ENCODE measurements around the gene RNF223.

The RNF223 gene

GRCh38 chr1:1031659-1032235, 42.4 kb downstream of the RNF223 start:
- no peak for DNase-seq

- peak in 18 of 56 donors; percentile 17 to 73 (median 34) for DNase-seq
Observed at GRCh38 chr1:1030867-1031658, 43.0 kb downstream of the RNF223 start.

- no peak for DNase-seq
Observed at GRCh38 chr1:1027791-1028190, 46.3 kb downstream of the RNF223 start.

GRCh38 chr1:1026599-1027413, 47.3 kb downstream of the RNF223 start:
- DNase-seq = no peak

GRCh38 chr1:1025730-1026129, 48.4 kb downstream of the RNF223 start:
- no peak for DNase-seq

- DNase-seq = peak in 29 of 56 donors; percentile 12 to 73 (median 49)
Observed at GRCh38 chr1:1024771-1025699, 49.1 kb downstream of the RNF223 start.

GRCh38 chr1:1024149-1024770, 49.8 kb downstream of the RNF223 start:
- no peak for DNase-seq

DNA sequence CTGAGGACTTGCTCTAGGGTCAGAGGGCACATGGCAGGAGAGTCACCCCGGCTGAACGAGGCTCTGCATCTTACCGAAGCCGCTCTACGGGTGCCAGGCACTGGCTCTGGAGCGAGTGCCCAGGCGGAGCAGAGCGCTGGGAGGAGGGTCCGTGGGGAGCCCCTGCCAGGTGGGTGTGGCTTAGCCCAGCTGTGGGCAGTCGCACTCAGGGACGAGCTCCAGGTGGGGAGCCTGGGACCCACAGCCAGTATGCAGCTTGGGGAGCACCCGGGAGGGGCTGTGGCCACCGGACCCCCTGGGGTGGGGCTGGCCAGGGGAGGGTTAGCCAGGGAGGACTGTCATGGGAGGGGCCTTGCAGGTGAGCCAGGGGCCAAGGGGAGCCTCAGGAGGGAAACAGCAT, 50.4 kb downstream of the RNF223 start:
- DNase-seq = peak in 2 of 56 donors; percentile 25 to 44

DNA sequence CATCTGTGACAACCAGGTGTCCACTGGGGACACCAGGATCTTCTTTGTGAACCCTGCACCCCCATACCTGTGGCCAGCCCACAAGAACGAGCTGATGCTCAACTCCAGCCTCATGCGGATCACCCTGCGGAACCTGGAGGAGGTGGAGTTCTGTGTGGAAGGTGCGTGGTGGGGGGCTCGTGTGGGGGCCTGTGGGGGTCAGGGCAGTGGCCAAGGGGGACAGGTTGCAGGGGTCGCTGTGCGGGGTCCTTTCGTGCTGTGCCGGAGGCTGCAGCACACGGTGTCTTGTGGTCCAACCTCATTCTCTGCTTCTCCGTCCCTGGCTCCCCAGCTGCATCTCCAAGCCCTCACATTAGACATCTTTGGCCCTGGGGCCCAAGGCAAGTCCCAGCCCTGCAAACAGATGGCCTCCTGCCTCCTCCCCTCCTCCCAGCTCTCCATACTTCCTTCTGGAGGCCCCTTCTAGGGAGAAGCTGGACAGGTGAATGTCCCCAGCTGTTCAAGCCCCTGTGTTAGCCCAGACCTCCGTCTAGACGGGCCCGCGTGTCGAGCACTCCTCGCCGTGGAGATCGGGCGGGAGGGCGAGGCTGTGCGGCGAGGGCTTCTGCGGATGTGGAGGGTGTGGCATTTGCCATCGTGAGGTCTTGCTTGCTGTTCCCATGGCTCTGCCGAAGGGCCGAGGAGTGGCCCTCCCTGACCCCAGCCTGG, 51.6 kb downstream of the RNF223 start:
- DNase-seq = no peak

GRCh38 chr1:1021920-1022259, 52.2 kb downstream of the RNF223 start:
- no peak for DNase-seq

DNA sequence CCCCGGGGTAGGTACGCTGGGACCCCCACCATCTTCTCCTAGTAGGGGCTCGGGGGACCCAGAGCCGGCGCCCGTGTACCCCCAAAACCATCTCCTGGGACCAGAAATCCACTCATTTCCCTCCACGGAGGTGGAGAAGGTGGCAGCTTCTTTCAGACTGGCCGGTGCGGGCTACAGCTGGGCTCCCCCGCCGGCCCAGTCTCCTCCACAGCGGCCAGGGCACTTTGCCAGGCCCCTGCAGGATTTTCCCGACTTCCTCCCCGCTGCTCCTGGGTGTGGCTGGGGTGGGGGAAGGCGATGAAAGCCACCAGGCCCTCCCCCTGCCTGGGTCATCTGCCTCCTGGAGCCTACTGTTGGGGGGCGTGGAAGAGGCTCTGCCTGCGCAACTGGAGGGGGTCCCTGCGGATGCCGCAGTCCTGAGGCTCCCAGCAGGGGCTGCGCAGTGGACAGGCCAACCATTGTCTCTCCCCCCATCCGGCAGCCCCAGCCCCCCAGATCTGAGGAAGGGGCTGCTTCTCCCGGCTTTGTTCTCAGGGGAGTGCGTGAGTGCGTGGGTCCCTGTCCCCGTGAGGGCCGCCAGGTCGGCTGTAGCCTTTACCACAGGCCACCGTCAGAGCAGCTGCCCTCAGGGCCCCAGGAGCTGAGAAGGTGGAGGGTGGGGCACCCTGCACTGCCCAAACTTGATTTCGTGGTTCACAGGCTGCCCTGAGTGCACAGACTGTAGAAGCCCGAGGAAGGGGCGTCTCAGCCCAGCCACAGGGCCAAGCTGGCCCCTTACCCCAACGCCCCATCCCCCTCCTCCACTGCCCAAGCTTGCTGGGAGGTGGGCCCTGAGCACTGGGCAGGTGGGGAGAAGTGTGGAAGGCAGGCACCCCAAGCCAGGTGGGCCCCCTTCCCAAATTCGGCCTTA, 52.8 kb downstream of the RNF223 start:
- peak in 4 of 56 donors; percentile 34 to 56 (median 43) for DNase-seq
